PFSK-1 (cell line): Measurements from ENCODE around the gene PI4K2A.

Experiments used
- FOXP2 ChIP-seq: optimal IDR thresholded peaks from 2 replicates; pipeline ENCODE3; 2011; ENCODE audit warnings: borderline replicate concordance, control low read depth, inconsistent platforms; ENCODE audit not compliant: insufficient read depth; ENCODE audit errors: extremely low read length, extremely low read depth
- POLR2AphosphoS5 ChIP-seq: IDR thresholded peaks from 2 replicates; pipeline ENCODE4 v1.6.1; 2012; ENCODE audit warnings: low read depth, mild to moderate bottlenecking, control low read depth, low read length, moderate library complexity
- REST ChIP-seq, 2 experiments: IDR thresholded peaks; 2 replicates each; pipeline versions ENCODE4 v1.6.1 to v1.8.0; 2011 to 2012; ENCODE audit warnings: low read depth in 2 of 2, low read length in 2 of 2, control low read depth in 1 of 2, inconsistent platforms in 1 of 2, mild to moderate bottlenecking in 1 of 2, moderate library complexity in 1 of 2; ENCODE audit not compliant: insufficient read depth in 1 of 2
- SIN3A ChIP-seq: IDR thresholded peaks from 2 replicates; pipeline ENCODE4 v1.6.1; 2012; ENCODE audit warnings: mild to moderate bottlenecking, low read length, moderate library complexity, borderline replicate concordance; ENCODE audit not compliant: insufficient read depth
- TAF1 ChIP-seq: IDR thresholded peaks from 2 replicates; pipeline ENCODE4 v1.6.1; 2012; ENCODE audit warnings: low read length, control low read depth, borderline replicate concordance; ENCODE audit not compliant: insufficient read depth

PI4K2A gene

GRCh38 chr10:97601268-97602215 lies 38.9 kb upstream of the PI4K2A start:
- TF ChIP-seq SIN3A, result no peak
- no peak for TF ChIP-seq POLR2AphosphoS5
- no peak for TF ChIP-seq REST (IDR thresholded peaks at IDR 0.05; ENCODE audit: insufficient read depth in 1 of 2, low read depth in 2 of 2, low read length in 2 of 2)
- no peak for TF ChIP-seq FOXP2
- no peak for TF ChIP-seq TAF1

GRCh38 chr10:97607095-97607636 lies 33.3 kb upstream of the PI4K2A start:
- TF ChIP-seq REST (IDR thresholded peaks at IDR 0.05; ENCODE audit: insufficient read depth in 1 of 2, low read depth in 2 of 2, low read length in 2 of 2), result no peak

GRCh38 chr10:97608991-97609561 lies 31.4 kb upstream of the PI4K2A start:
- TF ChIP-seq SIN3A, result no peak
- TF ChIP-seq TAF1, result no peak
- TF ChIP-seq FOXP2, result no peak
- no peak for TF ChIP-seq REST (IDR thresholded peaks at IDR 0.05; ENCODE audit: insufficient read depth in 1 of 2, low read depth in 2 of 2, low read length in 2 of 2)
- no peak for TF ChIP-seq POLR2AphosphoS5

GRCh38 chr10:97611473-97611872 lies 29.0 kb upstream of the PI4K2A start:
- no peak for TF ChIP-seq SIN3A

GRCh38 chr10:97612386-97612785 lies 28.1 kb upstream of the PI4K2A start:
- TF ChIP-seq TAF1 (no peak), REST (IDR thresholded peaks at IDR 0.05; ENCODE audit: insufficient read depth in 1 of 2, low read depth in 2 of 2, low read length in 2 of 2) (no peak), POLR2AphosphoS5 (no peak), SIN3A (no peak), FOXP2 (no peak)
